HCT116 (cell line): ENCODE results near the gene AAMP. TPM values are rescaled to one million over a fixed set of nuclear protein-coding genes. Genes with fewer than 3 reads are reported as not detected.
A peak's percentile ranks its signal among the peaks of the same experiment; 100 is the strongest.

ENCODE experiments used
- ATAC-seq: fragments of 200-7000 bp; cut with Tn5 transposase; 2 replicates; pipeline ENCODE4 v1.9.1; 2020; ENCODE audit warnings: mild to moderate bottlenecking, moderate library complexity
- Bru-seq: library from RNA; stranded (reverse); fragments of 400-500 nt; gene quantifications from one replicate; lab custom pipeline; 2021; lab: Mats Ljungman, UMichigan
- BruChase-seq, 2 experiments: library from RNA; stranded (reverse); fragments of 400-500 nt; gene quantifications; one replicate each; lab custom pipeline; 2021; lab: Mats Ljungman, UMichigan
- BruUV-seq: library from RNA; stranded (reverse); fragments of 400-500 nt; replicated peaks from 2 replicates; lab custom pipeline; 2021; lab: Mats Ljungman, UMichigan
- CTCF ChIA-PET: fragments of 300-600 bp; sonication (Branson Sonifier 250); formaldehyde crosslinking; loops from one replicate; lab custom pipeline; 2021; ENCODE audit warnings: antibody characterized with exemption; lab: Charles Lee
- POLR2A ChIA-PET: fragments of 300-600, 350-600 bp; sonication (Branson Sonifier 250); formaldehyde crosslinking; loops from one replicate; lab custom pipeline; 2021; ENCODE audit warnings: antibody characterized with exemption; lab: Charles Lee
- RAD21 ChIA-PET, 2 experiments: fragments of 300-600 bp; sonication (Branson Sonifier 250); formaldehyde crosslinking; loops; one replicate each; lab custom pipeline; 2023; ENCODE audit warnings: low total read pairs in 2 of 2; ENCODE audit not compliant: uncharacterized antibody in 2 of 2, unreplicated experiment in 2 of 2, low non-redundant PET in 1 of 2; lab: Charles Lee
- DNase-seq: peaks from one replicate; pipeline ENCODE4 v3.0.0-alpha.2; 2010; ENCODE audit warnings: low read depth, low spot score
- H2AFZ ChIP-seq: fragments of 200-600 bp; shearing (Covaris generic), sonication (generic); 2 replicates; pipeline ENCODE4 v1.6.1; 2017; ENCODE audit warnings: low read depth, mixed run types, mixed read lengths, antibody characterized with exemption, low read length; ENCODE audit not compliant: poor library complexity, severe bottlenecking
- H3K27ac ChIP-seq: 2 replicates; pipeline ENCODE4 v1.5.1; 2012; ENCODE audit warnings: low read depth, low read length
- H3K27me3 ChIP-seq: fragments of 200-600 bp; sonication (generic); 2 replicates; pipeline ENCODE4 v1.6.1; 2016; ENCODE audit warnings: mixed run types, low read length, mixed read lengths; ENCODE audit not compliant: insufficient read depth
- H3K36me3 ChIP-seq, 2 experiments: fragments of 200-500 bp in 1 of 2; fragments of 200-600 bp in 1 of 2; sonication (Bioruptor generic) in 1 of 2; sonication (generic) in 1 of 2; 2 replicates each; pipeline versions ENCODE4 v1.5.1 to v1.6.1; 2014 to 2016; ENCODE audit warnings: low read length in 2 of 2, inconsistent platforms in 1 of 2, mixed read lengths in 1 of 2, mixed run types in 1 of 2; ENCODE audit not compliant: insufficient read depth in 2 of 2, control insufficient read depth in 1 of 2
- H3K4me1 ChIP-seq, 2 experiments: fragments of 200-600 bp in 1 of 2; sonication (generic) in 1 of 2; 2 replicates each; pipeline versions ENCODE4 v1.5.1 to v1.6.1; 2012 to 2017; ENCODE audit warnings: low read length in 2 of 2, inconsistent platforms in 1 of 2, mild to moderate bottlenecking in 1 of 2, mixed read lengths in 1 of 2, mixed run types in 1 of 2, moderate library complexity in 1 of 2; ENCODE audit not compliant: insufficient read depth in 2 of 2, control insufficient read depth in 1 of 2
- H3K4me2 ChIP-seq: fragments of 200-600 bp; sonication (generic); 2 replicates; pipeline ENCODE4 v1.6.1; 2017; ENCODE audit warnings: mixed run types, low read length, mixed read lengths
- H3K4me3 ChIP-seq, 2 experiments: fragments of 200-600 bp in 1 of 2; sonication (generic) in 1 of 2; replicated peaks in 1 of 2; 2 replicates each; pipeline ENCODE4 v1.5.1; 2011 to 2016; ENCODE audit warnings: low read length in 2 of 2, control low read depth in 1 of 2, low read depth in 1 of 2, mild to moderate bottlenecking in 1 of 2, mixed read lengths in 1 of 2, mixed run types in 1 of 2
- H3K79me2 ChIP-seq: fragments of 200-600 bp; sonication (generic); 2 replicates; pipeline ENCODE4 v1.6.1; 2017; ENCODE audit warnings: mild to moderate bottlenecking, mixed run types, low read length, moderate library complexity, mixed read lengths; ENCODE audit not compliant: insufficient read depth
- H3K9ac ChIP-seq: fragments of 200-600 bp; sonication (generic); 2 replicates; pipeline ENCODE4 v1.6.1; 2016; ENCODE audit warnings: low read length, mixed read lengths
- H3K9me2 ChIP-seq: fragments of 200-600 bp; sonication (generic), shearing (Covaris generic); 2 replicates; pipeline ENCODE4 v1.6.1; 2017; ENCODE audit warnings: mixed run types, mild to moderate bottlenecking, moderate library complexity; ENCODE audit not compliant: insufficient read depth
- H3K9me3 ChIP-seq, 2 experiments: fragments of 200-500 bp in 1 of 2; fragments of 200-600 bp in 1 of 2; sonication (Bioruptor generic) in 1 of 2; sonication (generic) in 1 of 2; 2 replicates each; pipeline ENCODE4 v1.6.1; 2014 to 2017; ENCODE audit warnings: low read length in 2 of 2, mixed read lengths in 2 of 2, inconsistent platforms in 1 of 2, low read depth in 1 of 2, mild to moderate bottlenecking in 1 of 2, mixed run types in 1 of 2, moderate library complexity in 1 of 2; ENCODE audit not compliant: control insufficient read depth in 1 of 2, insufficient read depth in 1 of 2
- H4K20me1 ChIP-seq: fragments of 200-600 bp; sonication (generic), shearing (Covaris generic); 2 replicates; pipeline ENCODE4 v1.6.1; 2017; ENCODE audit warnings: mixed run types, mild to moderate bottlenecking, moderate library complexity; ENCODE audit not compliant: insufficient read depth
- CTCF ChIP-seq, 3 experiments: fragments of 200-600 bp in 1 of 3; sonication (generic) in 1 of 3; IDR thresholded peaks in 2 of 3; conservative IDR thresholded peaks in 1 of 3; 2 replicates each; pipeline ENCODE4 v1.5.1; 2012 to 2017; ENCODE audit warnings: low read depth in 2 of 3, low read length in 2 of 3, antibody characterized with exemption in 1 of 3, borderline replicate concordance in 1 of 3, control low read depth in 1 of 3, mild to moderate bottlenecking in 1 of 3, mixed read lengths in 1 of 3, mixed run types in 1 of 3, moderate library complexity in 1 of 3; ENCODE audit not compliant: insufficient read depth in 1 of 3
- ELF1 ChIP-seq: IDR thresholded peaks from 2 replicates; pipeline ENCODE4 v1.6.1; 2012; ENCODE audit warnings: low read depth, borderline replicate concordance
- EZH2 ChIP-seq: fragments of 200-600 bp; sonication (generic); IDR thresholded peaks from 2 replicates; pipeline ENCODE4 v1.6.1; 2017; ENCODE audit warnings: antibody characterized with exemption, mixed run types
- FOSL1 ChIP-seq: IDR thresholded peaks from 2 replicates; pipeline ENCODE4 v1.6.1; 2012; ENCODE audit warnings: low read depth
- JUND ChIP-seq: IDR thresholded peaks from 2 replicates; pipeline ENCODE4 v1.6.1; 2012
- REST ChIP-seq: IDR thresholded peaks from 2 replicates; pipeline ENCODE4 v1.6.1; 2012; ENCODE audit warnings: low read depth
- SIN3A ChIP-seq: IDR thresholded peaks from 2 replicates; pipeline ENCODE4 v1.6.1; 2012; ENCODE audit warnings: low read depth
- SP1 ChIP-seq: IDR thresholded peaks from 2 replicates; pipeline ENCODE4 v1.6.1; 2012; ENCODE audit warnings: low read depth
- SRF ChIP-seq: IDR thresholded peaks from 2 replicates; pipeline ENCODE4 v1.6.1; 2012; ENCODE audit warnings: low read depth
- TCF7L2 ChIP-seq: IDR thresholded peaks from 2 replicates; pipeline ENCODE4 v1.7.0; 2011; ENCODE audit warnings: borderline replicate concordance, inconsistent platforms; ENCODE audit not compliant: insufficient read depth, insufficient read length; ENCODE audit errors: extremely low read depth
- YY1 ChIP-seq: IDR thresholded peaks from 2 replicates; pipeline ENCODE4 v1.6.1; 2011; ENCODE audit warnings: low read length, low read depth, moderate library complexity, mild to moderate bottlenecking; ENCODE audit not compliant: insufficient replicate concordance; ENCODE audit errors: extremely low read depth
- ZFX ChIP-seq: fragments of 450-650 bp; IDR thresholded peaks from 2 replicates; pipeline ENCODE4 v1.6.1; 2017
- ZNF274 ChIP-seq: fragments of 200-500 bp; sonication (Bioruptor generic); IDR thresholded peaks from 2 replicates; pipeline ENCODE4 v1.6.1; 2014; ENCODE audit warnings: mild to moderate bottlenecking, low read depth, low read length, inconsistent platforms
- intact Hi-C: fragments of 100-400 bp; cut with micrococcal nuclease; formaldehyde crosslinking; loops from 2 replicates; pipeline ENCODE4 v1.10.0; 2022
- long read RNA-seq: library from polyadenylated mRNA; unstranded; transcript quantifications from one replicate; pipeline ENCODE4 v2.0.0, GENCODE V29; 2021; ENCODE audit not compliant: unreplicated experiment
- polyA plus RNA-seq: library from polyadenylated mRNA; unstranded; fragments of >200 nt; gene quantifications from 2 replicates; pipeline ENCODE4 v1.2.1, GENCODE V29; 2012; ENCODE audit warnings: missing spikeins
- total RNA-seq: library from RNA; stranded (reverse); gene quantifications from one replicate; pipeline ENCODE4 v1.2.1, GENCODE V29; 2021; ENCODE audit not compliant: unreplicated experiment
- TF ChIP-seq, protein P1 (sequence below): IDR thresholded peaks from 2 replicates; pipeline ENCODE4 v1.6.1; 2012
- TF ChIP-seq, protein P2 (sequence below): IDR thresholded peaks from 2 replicates; pipeline ENCODE4 v1.6.1; 2011; ENCODE audit warnings: mild to moderate bottlenecking, low read length, moderate library complexity; ENCODE audit not compliant: insufficient replicate concordance; ENCODE audit errors: extremely low read depth

The AAMP gene
- 111 TPM for total RNA-seq
- 129 and 173 TPM in 2 replicates for polyA plus RNA-seq
- percentile 84 among the genes with signal in this experiment for Bru-seq, nascent RNA
- percentile 97 among the genes with signal in this experiment for BruChase-seq, experiment 1, labeled RNA remaining after a 6-hour chase
- BruChase-seq, experiment 2, labeled RNA remaining after a 2-hour chase, result percentile 94 among the genes with signal in this experiment
- long read RNA-seq, transcript AAMP-202 (10 exons, 1,761 nt), result minor isoform, 8 of 366 reads
- long read RNA-seq, transcript AAMP-204 (11 exons, 1,804 nt), result minor isoform, 30 of 366 reads
- long read RNA-seq, transcript AAMP-201 (11 exons, 1,886 nt), result major isoform, 283 of 366 reads
- long read RNA-seq, partial matches to known transcripts, result 13 of 366 reads
- long read RNA-seq, other reads (novel, unspliced or antisense), result 27 of 366 reads

DNA sequence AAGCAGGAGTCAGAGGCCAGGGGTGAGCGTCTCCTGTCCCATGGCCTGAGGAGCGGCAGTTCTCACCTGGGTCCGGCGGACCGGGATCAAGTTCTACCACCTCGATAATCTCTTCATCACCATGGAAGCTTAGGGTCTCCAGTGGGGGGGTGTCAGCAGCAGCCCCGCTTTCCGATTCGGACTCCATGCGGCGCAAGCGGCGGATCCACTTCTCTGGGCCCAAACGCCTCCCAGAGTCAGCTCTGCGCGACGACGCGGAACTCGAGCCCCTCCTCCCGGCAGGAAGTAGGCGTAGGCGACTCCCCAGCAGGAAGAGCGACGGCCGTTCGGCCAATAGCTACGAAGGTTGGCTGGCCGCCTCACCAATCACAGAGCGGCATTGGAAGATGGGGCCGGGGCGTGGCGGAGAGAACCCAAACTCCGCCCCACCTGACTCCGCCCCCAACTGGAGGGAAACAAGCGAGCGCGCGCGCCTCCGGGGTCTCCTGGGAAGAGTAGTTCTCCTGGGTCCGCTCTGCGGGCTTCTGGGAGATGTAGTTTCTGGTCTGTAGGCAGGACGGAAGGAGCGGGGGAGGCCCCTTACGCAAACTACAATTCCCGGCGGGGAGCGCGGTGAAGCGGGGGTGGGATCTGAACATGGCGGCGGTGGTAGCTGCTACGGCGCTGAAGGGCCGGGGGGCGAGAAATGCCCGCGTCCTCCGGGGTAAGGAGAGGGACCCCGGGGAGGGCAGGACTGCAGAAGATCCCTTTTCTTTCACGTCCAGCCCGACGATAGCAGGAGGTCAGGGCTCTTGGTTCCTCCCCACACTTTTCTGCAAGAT lies at the start of gene AAMP, which contains the start of gene PNKD:
Gene AAMP, minus strand, starts transcription at position 238 of the 821 bp plus-strand sequence. Its CDS starts 51 bp downstream, at position 187.
Gene PNKD, plus strand, starts transcription at position 620 of the 821 bp plus-strand sequence. Its CDS starts 17 bp downstream, at position 637.
- DNase-seq (peak; percentile 98), ATAC-seq (peak; percentile 87)
- H4K20me1 ChIP-seq, result no peaks in the 10 kb centered on the region
- intact Hi-C loops, result loop anchor here (1.0 to 5.0 kb wide), 2 partner anchors 83 to 86 kb away; partner anchors contain the start of gene CATIP
- POLR2A ChIA-PET, result interaction anchor here (0.7 to 2.4 kb wide), 6 partner anchors 11 to 305 kb away, joined by 3 to 19 read pairs (median 4); no protein-coding TSS in a partner anchor
- H2AFZ ChIP-seq, result no peak within 1 kb of the TSS
- peak within 1 kb of the TSS; percentile 59 for H3K27ac ChIP-seq
- CTCF ChIA-PET, result interaction anchor here (0.8 to 2.9 kb wide), 13 partner anchors 12 to 485 kb away, joined by 3 to 22 read pairs (median 3); partner anchors contain the start of gene CATIP
- H3K9me3 ChIP-seq, result no peaks in the 10 kb centered on the region
- H3K36me3 ChIP-seq, result peaks cover 25 to 26% of the 10 kb centered on the region in 2 experiments; a peak in 3 of 4 replicates
- H3K27me3 ChIP-seq, result no peaks in the 10 kb centered on the region
- peak within 1 kb of the TSS; percentile 91 to 97 for H3K4me3 ChIP-seq
- no TSS peak for BruUV-seq
- H3K4me1 ChIP-seq, result peaks cover 13 to 28% of the 10 kb centered on the region in 2 experiments
- no peaks in the 10 kb centered on the region for H3K9me2 ChIP-seq
- peak within 1 kb of the TSS; percentile 94 for H3K4me2 ChIP-seq
- peak within 1 kb of the TSS; percentile 95 for H3K9ac ChIP-seq
- RAD21 ChIA-PET, result no interaction called here
- H3K79me2 ChIP-seq, result peaks cover 23% of the 10 kb centered on the region
- TF ChIP-seq, protein P1, sequence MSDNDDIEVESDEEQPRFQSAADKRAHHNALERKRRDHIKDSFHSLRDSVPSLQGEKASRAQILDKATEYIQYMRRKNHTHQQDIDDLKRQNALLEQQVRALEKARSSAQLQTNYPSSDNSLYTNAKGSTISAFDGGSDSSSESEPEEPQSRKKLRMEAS, result no peak
- TF ChIP-seq REST (no peak), FOSL1 (no peak), ZFX (peak; percentile 74; the same call in 1 of the 2 replicates), ZNF274 (no peak), SP1 (no peak), YY1 (peak; percentile 97), SRF (no peak), EZH2 (no peak), ELF1 (no peak), CTCF (IDR thresholded peaks at IDR 0.05 in 2 of 3, conservative IDR thresholded peaks at IDR 0.05 in 1 of 3; ENCODE audit: borderline replicate concordance in 1 of 3, insufficient read depth in 1 of 3, low read depth in 2 of 3, low read length in 2 of 3) (no peak), TCF7L2 (no peak), JUND (no peak), SIN3A (no peak)
- TF ChIP-seq, protein P2, sequence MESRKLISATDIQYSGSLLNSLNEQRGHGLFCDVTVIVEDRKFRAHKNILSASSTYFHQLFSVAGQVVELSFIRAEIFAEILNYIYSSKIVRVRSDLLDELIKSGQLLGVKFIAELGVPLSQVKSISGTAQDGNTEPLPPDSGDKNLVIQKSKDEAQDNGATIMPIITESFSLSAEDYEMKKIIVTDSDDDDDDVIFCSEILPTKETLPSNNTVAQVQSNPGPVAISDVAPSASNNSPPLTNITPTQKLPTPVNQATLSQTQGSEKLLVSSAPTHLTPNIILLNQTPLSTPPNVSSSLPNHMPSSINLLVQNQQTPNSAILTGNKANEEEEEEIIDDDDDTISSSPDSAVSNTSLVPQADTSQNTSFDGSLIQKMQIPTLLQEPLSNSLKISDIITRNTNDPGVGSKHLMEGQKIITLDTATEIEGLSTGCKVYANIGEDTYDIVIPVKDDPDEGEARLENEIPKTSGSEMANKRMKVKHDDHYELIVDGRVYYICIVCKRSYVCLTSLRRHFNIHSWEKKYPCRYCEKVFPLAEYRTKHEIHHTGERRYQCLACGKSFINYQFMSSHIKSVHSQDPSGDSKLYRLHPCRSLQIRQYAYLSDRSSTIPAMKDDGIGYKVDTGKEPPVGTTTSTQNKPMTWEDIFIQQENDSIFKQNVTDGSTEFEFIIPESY, result peak; percentile 3
